OCI-LY1 (cell line): ENCODE data around the gene MBNL1.
A peak's percentile ranks its signal among the peaks of the same experiment; 100 is the strongest.

Experiments
- H2AFZ ChIP-seq: fragments of 200-600 bp; sonication (generic), shearing (Covaris generic); 2 replicates; pipeline ENCODE4 v1.6.0; 2014; ENCODE audit warnings: antibody characterized with exemption, mild to moderate bottlenecking, low read length
- H3F3A ChIP-seq: fragments of 200-600 bp; sonication (generic), shearing (Covaris generic); 2 replicates; pipeline ENCODE4 v1.6.0; 2014; ENCODE audit warnings: mild to moderate bottlenecking, antibody characterized with exemption, low read length, moderate library complexity; ENCODE audit not compliant: insufficient read depth
- H3K27ac ChIP-seq: fragments of 200-600 bp; sonication (generic); 2 replicates; pipeline ENCODE4 v1.5.1; 2014; ENCODE audit warnings: low read length, mixed run types, mild to moderate bottlenecking, low read depth; ENCODE audit not compliant: poor library complexity, severe bottlenecking
- H3K27me3 ChIP-seq: fragments of 200-600 bp; sonication (generic); 2 replicates; pipeline ENCODE4 v1.6.0; 2014; ENCODE audit warnings: antibody characterized with exemption, mild to moderate bottlenecking, low read length, moderate library complexity; ENCODE audit not compliant: insufficient read depth
- H3K36me3 ChIP-seq: fragments of 200-600 bp; sonication (generic); 2 replicates; pipeline ENCODE4 v1.6.1; 2014; ENCODE audit warnings: mild to moderate bottlenecking, antibody characterized with exemption, low read length, moderate library complexity, mixed read lengths; ENCODE audit not compliant: insufficient read depth
- H3K4me1 ChIP-seq: fragments of 200-600 bp; sonication (generic); 2 replicates; pipeline ENCODE4 v1.5.1; 2014; ENCODE audit warnings: mild to moderate bottlenecking, low read length, moderate library complexity; ENCODE audit not compliant: insufficient read depth, severe bottlenecking
- H3K4me2 ChIP-seq: fragments of 200-600 bp; sonication (generic), shearing (Covaris generic); 2 replicates; pipeline ENCODE4 v1.6.1; 2014; ENCODE audit warnings: low read length
- H3K4me3 ChIP-seq: fragments of 200-600 bp; sonication (generic); 2 replicates; pipeline ENCODE4 v1.5.1; 2014; ENCODE audit warnings: low read length, low read depth, mild to moderate bottlenecking, mixed read lengths; ENCODE audit not compliant: poor library complexity, severe bottlenecking
- H3K79me2 ChIP-seq: fragments of 200-600 bp; shearing (Covaris generic); 2 replicates; pipeline ENCODE4 v1.6.1; 2016; ENCODE audit warnings: mixed run types, low read length, mixed read lengths; ENCODE audit not compliant: insufficient read depth
- H3K9ac ChIP-seq: fragments of 200-600 bp; sonication (generic), shearing (Covaris generic); 2 replicates; pipeline ENCODE4 v1.6.1; 2014; ENCODE audit warnings: mild to moderate bottlenecking, low read length, mixed read lengths
- H3K9me2 ChIP-seq: fragments of 200-600 bp; sonication (generic), shearing (Covaris generic); 2 replicates; pipeline ENCODE4 v1.6.1; 2014; ENCODE audit warnings: low read depth, mild to moderate bottlenecking, low read length, mixed read lengths
- H3K9me3 ChIP-seq: fragments of 200-600 bp; shearing (Covaris generic); 2 replicates; pipeline ENCODE4 v1.6.1; 2014; ENCODE audit warnings: low read length, mixed read lengths
- H4K20me1 ChIP-seq: fragments of 200-600 bp; sonication (generic), shearing (Covaris generic); 2 replicates; pipeline ENCODE4 v1.6.0; 2016; ENCODE audit warnings: mild to moderate bottlenecking, low read length; ENCODE audit not compliant: insufficient read depth
- EZH2 ChIP-seq: fragments of 200-600 bp; sonication (generic), shearing (Covaris generic); IDR thresholded peaks from 2 replicates; pipeline ENCODE4 v1.8.0; 2017; ENCODE audit warnings: borderline replicate concordance, mixed run types, mild to moderate bottlenecking, antibody characterized with exemption, low read length, moderate library complexity, mixed read lengths
- TF ChIP-seq, protein P1 (sequence below): fragments of 200-600 bp; sonication (generic), shearing (Covaris generic); IDR thresholded peaks from 2 replicates; pipeline ENCODE4 v1.5.1; 2017; ENCODE audit warnings: mild to moderate bottlenecking, antibody characterized with exemption, low read length, moderate library complexity, mixed read lengths

MBNL1 gene

DNA sequence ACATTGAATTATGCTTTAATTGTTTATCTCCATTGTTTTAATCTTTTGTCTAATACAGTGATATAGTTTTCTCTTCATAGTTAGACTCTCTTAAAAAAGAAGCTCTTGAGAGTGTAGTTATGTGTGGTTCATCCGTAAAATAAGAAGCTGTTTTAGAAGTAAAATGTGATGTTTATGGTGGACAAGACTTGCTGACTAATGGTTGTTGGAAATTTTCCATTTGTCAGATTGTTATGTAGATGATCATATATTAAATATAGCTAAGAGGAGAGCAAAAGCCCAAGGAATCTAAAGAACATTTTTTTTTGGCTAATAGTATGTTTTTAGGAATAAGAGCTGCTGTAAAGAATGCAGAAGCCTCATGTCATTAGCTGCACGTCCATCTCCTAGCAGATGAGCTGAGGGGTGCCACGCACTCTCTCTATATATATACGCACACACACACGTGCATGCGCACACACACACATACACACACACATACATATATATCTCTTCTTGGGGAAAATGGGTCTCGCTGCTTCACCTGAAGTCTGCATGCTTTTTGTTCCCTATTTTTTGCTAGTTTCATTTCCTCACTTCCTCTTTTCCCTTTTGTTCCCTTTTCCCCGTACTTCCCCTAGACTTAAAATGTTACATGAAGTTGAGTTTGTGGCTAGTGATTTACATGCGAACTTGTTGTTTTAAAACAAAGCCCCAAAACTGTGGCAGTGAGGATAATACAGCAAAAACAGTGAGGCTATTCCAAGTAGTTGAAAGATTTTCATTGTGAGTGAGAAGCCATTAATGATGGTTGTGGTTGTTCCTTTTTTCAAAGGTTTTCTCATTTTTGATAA, 107.8 kb downstream of the MBNL1 start:
- peak overlapping the region; percentile 79 for H3K27ac ChIP-seq
- no peak for TF ChIP-seq EZH2
- TF ChIP-seq, protein P1, sequence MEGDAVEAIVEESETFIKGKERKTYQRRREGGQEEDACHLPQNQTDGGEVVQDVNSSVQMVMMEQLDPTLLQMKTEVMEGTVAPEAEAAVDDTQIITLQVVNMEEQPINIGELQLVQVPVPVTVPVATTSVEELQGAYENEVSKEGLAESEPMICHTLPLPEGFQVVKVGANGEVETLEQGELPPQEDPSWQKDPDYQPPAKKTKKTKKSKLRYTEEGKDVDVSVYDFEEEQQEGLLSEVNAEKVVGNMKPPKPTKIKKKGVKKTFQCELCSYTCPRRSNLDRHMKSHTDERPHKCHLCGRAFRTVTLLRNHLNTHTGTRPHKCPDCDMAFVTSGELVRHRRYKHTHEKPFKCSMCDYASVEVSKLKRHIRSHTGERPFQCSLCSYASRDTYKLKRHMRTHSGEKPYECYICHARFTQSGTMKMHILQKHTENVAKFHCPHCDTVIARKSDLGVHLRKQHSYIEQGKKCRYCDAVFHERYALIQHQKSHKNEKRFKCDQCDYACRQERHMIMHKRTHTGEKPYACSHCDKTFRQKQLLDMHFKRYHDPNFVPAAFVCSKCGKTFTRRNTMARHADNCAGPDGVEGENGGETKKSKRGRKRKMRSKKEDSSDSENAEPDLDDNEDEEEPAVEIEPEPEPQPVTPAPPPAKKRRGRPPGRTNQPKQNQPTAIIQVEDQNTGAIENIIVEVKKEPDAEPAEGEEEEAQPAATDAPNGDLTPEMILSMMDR = no peak
- H3K9me3 ChIP-seq = no peaks in the 10 kb centered on the region
- no peaks in the 10 kb centered on the region for H3K9me2 ChIP-seq
- peak overlapping the region; percentile 53 for H3K4me2 ChIP-seq
- no peak overlapping the region for H2AFZ ChIP-seq
- H3K79me2 ChIP-seq = peaks cover 96% of the 10 kb centered on the region
- H4K20me1 ChIP-seq = no peaks in the 10 kb centered on the region
- H3K36me3 ChIP-seq = peaks cover 46% of the 10 kb centered on the region
- peaks cover 12% of the 10 kb centered on the region; the same call in 1 of the 2 replicates for H3F3A ChIP-seq
- peaks cover 82% of the 10 kb centered on the region for H3K4me1 ChIP-seq
- H3K4me3 ChIP-seq = peak overlapping the region; percentile 0
- peak overlapping the region; percentile 16 for H3K9ac ChIP-seq
- H3K27me3 ChIP-seq = no peaks in the 10 kb centered on the region

DNA sequence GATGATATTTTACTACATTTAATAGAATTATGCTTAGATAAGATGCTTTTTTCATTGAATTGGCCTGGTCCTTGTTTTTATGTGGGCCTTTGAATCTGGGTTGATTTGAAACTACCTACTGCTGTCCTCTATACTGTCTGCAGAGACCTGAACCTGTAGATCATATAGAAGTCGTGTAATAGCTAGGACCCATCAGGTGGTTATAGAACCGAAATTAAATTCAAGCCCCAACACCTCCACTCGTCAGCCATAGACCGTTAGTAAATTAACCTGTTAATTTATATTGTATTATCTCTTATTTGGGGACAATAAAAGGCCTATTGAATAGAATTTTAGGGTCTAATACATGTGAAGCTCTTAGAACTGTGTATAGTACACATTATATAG, 108.4 kb downstream of the MBNL1 start:
- H3K9ac ChIP-seq = no peak overlapping the region
- TF ChIP-seq, protein P1 = no peak
- no peak for TF ChIP-seq EZH2
- no peak overlapping the region for H2AFZ ChIP-seq
- no peak overlapping the region for H3K4me3 ChIP-seq
- peaks cover 40% of the 10 kb centered on the region for H3K36me3 ChIP-seq
- H3K9me3 ChIP-seq = no peaks in the 10 kb centered on the region
- H4K20me1 ChIP-seq = no peaks in the 10 kb centered on the region
- H3K79me2 ChIP-seq = peaks cover 96% of the 10 kb centered on the region
- peaks cover 88% of the 10 kb centered on the region for H3K4me1 ChIP-seq
- peaks cover 12% of the 10 kb centered on the region; the same call in 1 of the 2 replicates for H3F3A ChIP-seq
- no peaks in the 10 kb centered on the region for H3K27me3 ChIP-seq
- H3K9me2 ChIP-seq = no peaks in the 10 kb centered on the region
- H3K27ac ChIP-seq = peak overlapping the region; percentile 79
- H3K4me2 ChIP-seq = peak overlapping the region; percentile 53; the same call in 1 of the 2 replicates

DNA sequence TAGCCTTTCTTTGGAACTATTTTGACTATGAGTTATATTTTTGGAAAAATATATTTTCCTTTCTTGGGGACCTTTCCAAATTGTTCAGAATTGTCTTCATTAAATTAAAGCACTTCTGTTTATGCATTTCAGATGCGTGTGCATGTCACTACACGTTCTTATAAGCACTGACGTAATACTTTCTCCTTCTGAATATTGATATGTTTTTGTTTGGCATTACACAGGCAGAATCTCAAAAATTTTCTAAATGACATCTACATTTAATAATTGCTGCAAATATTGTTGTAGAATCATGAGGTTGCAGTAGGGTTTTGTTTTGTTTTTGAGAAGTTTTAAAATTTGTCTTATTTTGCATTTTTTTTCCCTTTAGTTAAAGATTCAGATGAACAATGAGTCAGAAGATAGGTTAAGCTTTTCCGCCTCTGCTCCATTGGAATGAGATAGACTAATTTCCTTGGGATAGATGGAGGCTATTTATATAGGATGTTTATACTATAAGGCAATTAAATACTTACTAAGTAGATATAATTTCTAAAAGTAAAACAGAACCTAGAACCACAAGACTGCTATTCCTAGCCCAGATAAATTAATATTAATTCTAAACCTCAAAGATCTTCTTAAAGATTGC, 110.8 kb downstream of the MBNL1 start:
- Histone ChIP-seq H3K27ac (peak overlapping the region; percentile 22), H3K4me2 (peak overlapping the region; percentile 2; the same call in 1 of the 2 replicates), H3K9me3 (no peaks in the 10 kb centered on the region), H2AFZ (no peak overlapping the region), H3K9ac (no peak overlapping the region), H3K36me3 (peaks cover 38% of the 10 kb centered on the region), H3F3A (peaks cover 12% of the 10 kb centered on the region; the same call in 1 of the 2 replicates), H4K20me1 (no peaks in the 10 kb centered on the region), H3K4me3 (no peak overlapping the region), H3K4me1 (peaks cover 87% of the 10 kb centered on the region), H3K27me3 (no peaks in the 10 kb centered on the region), H3K79me2 (peaks cover 96% of the 10 kb centered on the region), H3K9me2 (no peaks in the 10 kb centered on the region)
- no peak for TF ChIP-seq EZH2
- TF ChIP-seq, protein P1 = no peak
